Measurements from ENCODE around the gene PDE4D.

- no peak for TF ChIP-seq CTCF (IDR thresholded peaks at IDR 0.05; ENCODE audit: extremely low read depth in 1 of 2, insufficient read depth in 1 of 2, low read depth in 1 of 2, low read length in 2 of 2)
- TF ChIP-seq EZH2 (IDR thresholded peaks at IDR 0.05; ENCODE audit: borderline replicate concordance, low read depth, low read length, severe bottlenecking) = no peak
Observed at GRCh38 chr5:59142927-59143326, 750.6 kb downstream of the PDE4D start.

All from endothelial cell of umbilical vein (primary cell).